HEK293 (cell line): Measurements from ENCODE around the gene DNAH11.

Experiments used
- BCL11B ChIP-seq: fragments of 450-650 bp; formaldehyde crosslinking; IDR thresholded peaks from 2 replicates; pipeline ENCODE4 v1.5.1; 2016; ENCODE audit warnings: low read depth, missing biosample characterization, missing genetic modification characterization
- HOXA7 ChIP-seq: sonication (generic); formaldehyde crosslinking; IDR thresholded peaks from 2 replicates; pipeline ENCODE4 v1.8.1; 2022; ENCODE audit warnings: missing genetic modification reagents, borderline replicate concordance
- HOXC10 ChIP-seq: sonication (generic); formaldehyde crosslinking; IDR thresholded peaks from 2 replicates; pipeline ENCODE4 v1.8.1; 2023; ENCODE audit warnings: mild to moderate bottlenecking, missing genetic modification reagents
- IKZF3 ChIP-seq: fragments of 450-650 bp; IDR thresholded peaks from 2 replicates; pipeline ENCODE4 v1.5.0; 2018; ENCODE audit warnings: missing biosample characterization, mild to moderate bottlenecking, missing genetic modification characterization, moderate library complexity
- MYNN ChIP-seq: fragments of 450-650 bp; formaldehyde crosslinking; IDR thresholded peaks from 2 replicates; pipeline ENCODE4 v1.5.1; 2016; ENCODE audit warnings: missing biosample characterization, missing genetic modification characterization, borderline replicate concordance
- PRDM4 ChIP-seq: fragments of 450-650 bp; formaldehyde crosslinking; IDR thresholded peaks from 2 replicates; pipeline ENCODE4 v1.5.1; 2017; ENCODE audit warnings: missing biosample characterization, missing genetic modification characterization
- REPIN1 ChIP-seq: fragments of 450-650 bp; formaldehyde crosslinking; IDR thresholded peaks from 2 replicates; pipeline ENCODE4 v1.5.1; 2017; ENCODE audit warnings: missing biosample characterization, missing genetic modification characterization, low read depth
- ZNF138 ChIP-seq: fragments of 450-650 bp; formaldehyde crosslinking; IDR thresholded peaks from 2 replicates; pipeline ENCODE4 v1.5.1; 2016; ENCODE audit warnings: missing biosample characterization, missing genetic modification characterization, borderline replicate concordance
- ZNF169 ChIP-seq: fragments of 450-650 bp; formaldehyde crosslinking; IDR thresholded peaks from 2 replicates; pipeline ENCODE4 v1.5.1; 2016; ENCODE audit warnings: missing biosample characterization, missing genetic modification characterization
- ZNF174 ChIP-seq: fragments of 450-650 bp; formaldehyde crosslinking; IDR thresholded peaks from 2 replicates; pipeline ENCODE4 v1.5.0; 2017; ENCODE audit warnings: missing biosample characterization, mild to moderate bottlenecking, missing genetic modification characterization
- ZNF214 ChIP-seq: fragments of 450-650 bp; formaldehyde crosslinking; IDR thresholded peaks from 2 replicates; pipeline ENCODE4 v1.5.1; 2017; ENCODE audit warnings: missing biosample characterization, mild to moderate bottlenecking, missing genetic modification characterization, borderline replicate concordance
- ZNF221 ChIP-seq: fragments of 450-650 bp; formaldehyde crosslinking; IDR thresholded peaks from 2 replicates; pipeline ENCODE4 v1.5.1; 2017; ENCODE audit warnings: missing biosample characterization, missing genetic modification characterization, borderline replicate concordance
- ZNF248 ChIP-seq: fragments of 450-650 bp; formaldehyde crosslinking; IDR thresholded peaks from 2 replicates; pipeline ENCODE4 v1.5.1; 2017; ENCODE audit warnings: missing biosample characterization, missing genetic modification characterization
- ZNF324 ChIP-seq: fragments of 450-650 bp; formaldehyde crosslinking; IDR thresholded peaks from 2 replicates; pipeline ENCODE4 v1.5.1; 2016; ENCODE audit warnings: missing biosample characterization, missing genetic modification characterization
- ZNF37A ChIP-seq: fragments of 450-650 bp; IDR thresholded peaks from 2 replicates; pipeline ENCODE4 v1.5.1; 2018; ENCODE audit warnings: missing biosample characterization, missing genetic modification characterization
- ZNF416 ChIP-seq: fragments of 450-650 bp; formaldehyde crosslinking; IDR thresholded peaks from 2 replicates; pipeline ENCODE4 v1.5.1; 2016; ENCODE audit warnings: missing biosample characterization, missing genetic modification characterization
- ZNF433 ChIP-seq: fragments of 450-650 bp; formaldehyde crosslinking; IDR thresholded peaks from 2 replicates; pipeline ENCODE4 v1.5.1; 2016; ENCODE audit warnings: missing biosample characterization, missing genetic modification characterization, low read depth
- ZNF449 ChIP-seq: fragments of 450-650 bp; formaldehyde crosslinking; IDR thresholded peaks from 2 replicates; pipeline ENCODE4 v1.5.1; 2017; ENCODE audit warnings: missing biosample characterization, mild to moderate bottlenecking, missing genetic modification characterization, moderate library complexity
- ZNF580 ChIP-seq: fragments of 450-650 bp; formaldehyde crosslinking; IDR thresholded peaks from 2 replicates; pipeline ENCODE4 v1.5.1; 2016; ENCODE audit warnings: missing biosample characterization, missing genetic modification characterization
- ZNF600 ChIP-seq: fragments of 450-650 bp; formaldehyde crosslinking; IDR thresholded peaks from 2 replicates; pipeline ENCODE4 v1.5.1; 2016; ENCODE audit warnings: missing biosample characterization, missing genetic modification characterization
- ZNF610 ChIP-seq: fragments of 450-650 bp; formaldehyde crosslinking; IDR thresholded peaks from 2 replicates; pipeline ENCODE4 v1.5.1; 2016; ENCODE audit warnings: missing biosample characterization, missing genetic modification characterization, borderline replicate concordance
- ZNF645 ChIP-seq: fragments of 450-650 bp; formaldehyde crosslinking; IDR thresholded peaks from 2 replicates; pipeline ENCODE4; 2016; ENCODE audit warnings: missing biosample characterization, missing genetic modification characterization
- ZNF677 ChIP-seq: fragments of 450-650 bp; IDR thresholded peaks from 2 replicates; pipeline ENCODE4 v1.5.0; 2018; ENCODE audit warnings: missing biosample characterization, mild to moderate bottlenecking, missing genetic modification characterization, moderate library complexity
- ZNF76 ChIP-seq: fragments of 450-650 bp; formaldehyde crosslinking; IDR thresholded peaks from 2 replicates; pipeline ENCODE4; 2016; ENCODE audit warnings: low read depth, missing biosample characterization, missing genetic modification characterization, borderline replicate concordance
- ZNF768 ChIP-seq: fragments of 450-650 bp; formaldehyde crosslinking; IDR thresholded peaks from 2 replicates; pipeline ENCODE4 v1.5.1; 2018; ENCODE audit warnings: missing biosample characterization, mild to moderate bottlenecking, missing genetic modification characterization
- ZNF776 ChIP-seq: fragments of 450-650 bp; formaldehyde crosslinking; IDR thresholded peaks from 2 replicates; pipeline ENCODE4 v1.5.0; 2017; ENCODE audit warnings: missing biosample characterization, missing genetic modification characterization, borderline replicate concordance
- ZSCAN5A ChIP-seq: fragments of 450-650 bp; formaldehyde crosslinking; IDR thresholded peaks from 2 replicates; pipeline ENCODE4 v1.5.1; 2016; ENCODE audit warnings: missing biosample characterization, missing genetic modification characterization

Gene DNAH11

GRCh38 chr7:21945454-21946221, 402.8 kb downstream of the DNAH11 start, which contains the start of gene CDCA7L (continued):
- TF ChIP-seq ZSCAN5A (tag by site-specific recombination) (0 out of 2 replicates have a peak, but pooled peaks have one; percentile 24), PRDM4 (tag by site-specific recombination) (0 out of 2 replicates have a peak, but pooled peaks have one; percentile 18), ZNF416 (tag by site-specific recombination) (no peak), ZNF610 (tag by site-specific recombination) (no peak), ZNF324 (tag by site-specific recombination) (peak; percentile 93), ZNF138 (tag by site-specific recombination) (no peak), REPIN1 (tag by site-specific recombination) (no peak), ZNF768 (tag by site-specific recombination) (no peak), ZNF174 (tag by site-specific recombination) (no peak), ZNF645 (tag by site-specific recombination) (no peak), ZNF677 (tag by site-specific recombination) (no peak), ZNF76 (tag by site-specific recombination) (peak; percentile 62; the same call in 1 of the 2 replicates), IKZF3 (tag by site-specific recombination) (no peak), HOXC10 (CRISPR knock-in tag) (0 out of 2 replicates have a peak, but pooled peaks have one; percentile 72), ZNF214 (tag by site-specific recombination) (no peak), ZNF221 (tag by site-specific recombination) (no peak), MYNN (tag by site-specific recombination) (no peak), ZNF449 (tag by site-specific recombination) (peak; percentile 98), ZNF600 (tag by site-specific recombination) (peak; percentile 89), HOXA7 (CRISPR knock-in tag) (no peak), ZNF433 (tag by site-specific recombination) (no peak), ZNF776 (tag by site-specific recombination) (no peak), ZNF37A (tag by site-specific recombination) (no peak), ZNF580 (tag by site-specific recombination) (peak; percentile 63; the same call in 1 of the 2 replicates), ZNF169 (tag by site-specific recombination) (no peak), BCL11B (tag by site-specific recombination) (no peak; the same call in 1 of the 2 replicates), ZNF248 (tag by site-specific recombination) (no peak)
